Duodenal mucosa (tissue), 2 donors: ENCODE data around the gene SLC43A3.
A peak's percentile ranks its signal among the peaks of the same experiment; 100 is the strongest.

Experiments
- H3K27ac ChIP-seq: one replicate; pipeline ENCODE4 v1.7.0; 2013; ENCODE audit warnings: low read depth, low read length
- H3K27me3 ChIP-seq, 2 donors: one replicate each; pipeline ENCODE4 v1.7.0; 2013; ENCODE audit warnings: low read length in 2 of 2, control low read depth in 1 of 2; ENCODE audit not compliant: insufficient read depth in 2 of 2, control insufficient read depth in 1 of 2
- H3K36me3 ChIP-seq, 2 donors: one replicate each; pipeline ENCODE4 v1.7.0; 2013; ENCODE audit warnings: low read length in 2 of 2, control low read depth in 1 of 2; ENCODE audit not compliant: insufficient read depth in 2 of 2, control insufficient read depth in 1 of 2
- H3K4me1 ChIP-seq, 2 donors: one replicate each; pipeline ENCODE4 v1.7.0; 2013; ENCODE audit warnings: low read length in 2 of 2, control low read depth in 1 of 2; ENCODE audit not compliant: insufficient read depth in 2 of 2, control insufficient read depth in 1 of 2
- H3K4me3 ChIP-seq, 2 donors: one replicate each; pipeline ENCODE4 v1.7.0; 2013; ENCODE audit warnings: low read length in 2 of 2, low read depth in 1 of 2
- H3K9ac ChIP-seq, 2 donors: one replicate each; pipeline ENCODE4 v1.7.0; 2013; ENCODE audit warnings: low read length in 2 of 2, low read depth in 1 of 2
- H3K9me3 ChIP-seq, 2 donors: one replicate each; pipeline ENCODE4 v1.7.0; 2013; ENCODE audit warnings: low read length in 2 of 2, control low read depth in 1 of 2; ENCODE audit not compliant: control insufficient read depth in 1 of 2

Gene SLC43A3

GRCh38 chr11:57468276-57468675 is 41.4 kb upstream of the SLC43A3 start:
- H3K9me3 ChIP-seq: no peaks in the 10 kb centered on the region
- H3K27me3 ChIP-seq: no peaks in the 10 kb centered on the region
- H3K9ac ChIP-seq: no peak overlapping the region
- H3K36me3 ChIP-seq: no peaks in the 10 kb centered on the region
- H3K4me1 ChIP-seq: no peaks in the 10 kb centered on the region
- H3K4me3 ChIP-seq: no peak overlapping the region
- no peak overlapping the region for H3K27ac ChIP-seq

- no peak overlapping the region for H3K9ac ChIP-seq
- H3K27ac ChIP-seq: no peak overlapping the region
- no peaks in the 10 kb centered on the region for H3K36me3 ChIP-seq
- H3K9me3 ChIP-seq: no peaks in the 10 kb centered on the region
- no peaks in the 10 kb centered on the region for H3K4me1 ChIP-seq
- no peak overlapping the region for H3K4me3 ChIP-seq
- H3K27me3 ChIP-seq: no peaks in the 10 kb centered on the region
Measured at GRCh38 chr11:57467508-57468157, 40.7 kb upstream of the SLC43A3 start.

DNA sequence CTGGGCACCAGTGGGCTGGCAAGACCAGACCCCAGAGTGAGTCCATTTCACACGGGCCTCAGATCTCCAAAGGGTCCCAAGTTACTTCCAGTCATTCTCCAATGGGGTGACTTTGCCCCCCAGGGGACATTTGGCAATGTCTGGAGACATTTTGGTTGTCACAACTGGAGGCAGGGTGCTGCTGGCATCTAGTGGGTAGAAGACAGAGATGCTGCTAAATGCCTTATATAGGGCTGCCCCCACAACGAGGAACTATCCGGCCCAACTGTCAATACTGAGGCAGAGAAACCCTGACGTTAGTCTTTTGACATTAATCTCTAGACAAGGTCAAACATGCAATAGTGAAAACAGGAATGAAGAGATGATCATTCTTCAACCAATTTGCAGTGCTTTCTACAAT is 39.8 kb upstream of the SLC43A3 start:
- Histone ChIP-seq H3K36me3 (no peaks in the 10 kb centered on the region), H3K4me3 (no peak overlapping the region), H3K9me3 (no peaks in the 10 kb centered on the region), H3K27ac (no peak overlapping the region), H3K27me3 (peaks cover 2 to 3% of the 10 kb centered on the region in 2 donors), H3K4me1 (no peaks in the 10 kb centered on the region), H3K9ac (no peak overlapping the region)

- Histone ChIP-seq H3K4me1 (peaks cover 4 to 5% of the 10 kb centered on the region in 2 donors), H3K9me3 (no peaks in the 10 kb centered on the region), H3K4me3 (no peak overlapping the region), H3K9ac (no peak overlapping the region), H3K27me3 (peaks cover 8 to 17% of the 10 kb centered on the region in 2 donors), H3K36me3 (no peaks in the 10 kb centered on the region), H3K27ac (no peak overlapping the region)
Measured at GRCh38 chr11:57464539-57465181, 37.7 kb upstream of the SLC43A3 start.

- Histone ChIP-seq H3K9ac (no peak overlapping the region), H3K9me3 (no peaks in the 10 kb centered on the region), H3K27ac (no peak overlapping the region), H3K4me1 (peaks cover 10 to 12% of the 10 kb centered on the region in 2 donors), H3K27me3 (peaks cover 15 to 24% of the 10 kb centered on the region in 2 donors), H3K4me3 (no peak overlapping the region), H3K36me3 (no peaks in the 10 kb centered on the region)
Measured at GRCh38 chr11:57463671-57464538, 37.0 kb upstream of the SLC43A3 start.

DNA sequence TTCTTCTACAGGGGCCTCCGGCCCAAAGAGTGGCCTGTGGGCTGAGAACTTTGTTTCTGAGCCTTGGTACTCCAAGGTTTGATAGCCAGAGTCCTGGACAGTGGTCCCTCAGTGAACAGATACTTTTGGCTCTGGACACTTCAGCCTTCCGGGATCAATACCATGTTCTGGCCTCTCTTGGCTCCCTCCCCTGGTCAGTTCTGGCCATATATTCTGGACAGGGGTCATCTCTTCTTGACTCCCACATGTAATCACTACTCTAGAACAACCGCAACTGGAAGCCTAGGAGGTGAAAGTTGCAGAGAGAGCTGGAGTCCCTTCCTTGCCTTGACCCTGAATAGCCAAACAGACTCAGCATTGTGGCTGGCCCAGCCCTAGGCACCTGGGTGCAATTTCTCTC is 35.7 kb upstream of the SLC43A3 start:
- H3K4me1 ChIP-seq: peaks cover 15 to 22% of the 10 kb centered on the region in 2 donors
- H3K27ac ChIP-seq: no peak overlapping the region
- no peaks in the 10 kb centered on the region for H3K36me3 ChIP-seq
- peaks cover 22 to 32% of the 10 kb centered on the region in 2 donors for H3K27me3 ChIP-seq
- H3K9me3 ChIP-seq: no peaks in the 10 kb centered on the region
- no peak overlapping the region for H3K9ac ChIP-seq
- H3K4me3 ChIP-seq: no peak overlapping the region

DNA sequence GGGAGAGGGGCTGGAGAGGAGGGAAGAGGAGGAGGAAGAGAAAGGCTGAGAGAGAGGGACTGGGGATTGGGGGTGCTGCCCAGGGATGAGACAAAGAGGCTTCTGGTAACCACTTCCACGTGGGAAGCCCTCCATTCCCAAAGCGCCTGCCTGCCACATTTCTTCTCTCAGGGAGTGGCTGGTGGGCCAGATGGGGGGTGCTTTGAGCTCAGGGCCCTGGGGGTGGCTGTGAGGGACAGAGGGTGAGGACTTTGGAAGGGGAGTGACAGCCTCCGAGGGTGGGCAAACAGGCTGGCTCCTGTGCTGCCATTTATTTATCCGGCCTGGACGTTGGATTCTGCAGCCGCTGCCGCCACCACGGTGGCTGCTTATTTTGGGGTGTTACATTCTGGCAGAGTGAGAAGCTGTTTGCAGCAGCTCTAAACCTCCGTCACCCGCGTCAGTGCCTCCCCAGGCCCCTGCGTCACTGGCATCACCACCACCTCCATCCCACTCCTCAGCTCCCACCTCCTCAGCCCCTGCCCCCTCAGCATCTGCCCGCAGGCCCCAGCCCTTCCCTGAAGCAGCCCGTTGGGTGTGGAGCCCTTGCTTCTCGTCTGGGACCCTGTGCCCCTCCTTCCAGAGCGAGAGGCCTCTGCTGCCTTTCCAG is 35.0 kb upstream of the SLC43A3 start:
- no peaks in the 10 kb centered on the region for H3K36me3 ChIP-seq
- no peaks in the 10 kb centered on the region for H3K9me3 ChIP-seq
- no peak overlapping the region for H3K4me3 ChIP-seq
- H3K27me3 ChIP-seq: peaks cover 22 to 34% of the 10 kb centered on the region in 2 donors
- H3K27ac ChIP-seq: no peak overlapping the region
- H3K9ac ChIP-seq: no peak overlapping the region
- H3K4me1 ChIP-seq: peaks cover 18 to 25% of the 10 kb centered on the region in 2 donors

- no peaks in the 10 kb centered on the region for H3K9me3 ChIP-seq
- H3K36me3 ChIP-seq: no peaks in the 10 kb centered on the region
- H3K4me3 ChIP-seq: peak overlapping the region; percentile 10 to 15
- peaks cover 18 to 25% of the 10 kb centered on the region in 2 donors for H3K4me1 ChIP-seq
- no peak overlapping the region for H3K27ac ChIP-seq
- H3K9ac ChIP-seq: no peak overlapping the region
- peaks cover 22 to 34% of the 10 kb centered on the region in 2 donors for H3K27me3 ChIP-seq
Measured at GRCh38 chr11:57460758-57461749, 34.1 kb upstream of the SLC43A3 start.
